Bronchial epithelial cell (primary cell): Measurements from ENCODE around the gene MAP3K9. TPM values are rescaled to one million over a fixed set of nuclear protein-coding genes. Genes with fewer than 3 reads are reported as not detected.
A peak's percentile ranks its signal among the peaks of the same experiment; 100 is the strongest.

Experiments
- DNase-seq: peaks from one replicate; pipeline ENCODE4 v3.0.0-alpha.2; 2010; ENCODE audit warnings: low read depth
- FAIRE-seq: peaks from 2 replicates; lab custom pipeline; 2011; peaks lifted over from hg19 to GRCh38; lab: Jason Lieb, UNC
- H3K27me3 ChIP-seq: 2 replicates; pipeline ENCODE4 v1.5.1; 2011; ENCODE audit warnings: low read length; ENCODE audit not compliant: control insufficient read depth, insufficient read depth
- H3K36me3 ChIP-seq: 2 replicates; pipeline ENCODE4 v1.5.1; 2011; ENCODE audit warnings: low read length; ENCODE audit not compliant: control insufficient read depth, insufficient read depth
- H3K4me3 ChIP-seq: 2 replicates; pipeline ENCODE4 v1.5.1; 2011; ENCODE audit warnings: mild to moderate bottlenecking, low read depth, low read length, control low read depth
- CTCF ChIP-seq: IDR thresholded peaks from 2 replicates; pipeline ENCODE4 v1.5.1; 2011; ENCODE audit warnings: mild to moderate bottlenecking, moderate library complexity, low read length, control low read depth, inconsistent platforms; ENCODE audit not compliant: insufficient read depth, severe bottlenecking
- total RNA-seq: library from RNA; depleted of rRNA; stranded (reverse); fragments of >200 nt; gene quantifications from 2 replicates; pipeline ENCODE4 v1.2.1, GENCODE V29; 2014

Gene MAP3K9
- total RNA-seq, 1 donor from 2014 or later: 11.6 TPM

DNA sequence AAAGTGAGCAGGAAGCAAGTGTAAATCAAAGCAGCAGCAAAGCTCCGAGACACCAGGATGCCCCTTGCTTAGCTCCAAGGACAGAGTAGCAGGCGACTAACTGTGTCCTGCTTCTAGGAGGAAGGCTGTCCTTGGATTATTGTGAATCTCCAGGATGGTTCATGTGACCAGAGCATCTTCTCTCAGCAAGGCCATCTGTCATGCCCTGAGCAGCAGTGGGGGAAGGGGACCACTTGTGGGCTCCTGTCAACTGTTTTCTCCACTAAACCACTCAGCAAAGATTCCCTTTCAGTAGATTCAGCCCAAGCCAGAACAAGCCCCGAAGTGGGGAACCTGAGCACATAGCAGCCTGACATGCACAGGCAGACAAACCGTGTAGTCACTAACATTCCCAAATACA lies 19.4 kb downstream of the MAP3K9 start:
- H3K36me3 ChIP-seq: peaks cover 4% of the 10 kb centered on the region
- H3K4me3 ChIP-seq: no peak overlapping the region
- DNase-seq: no peak
- H3K27me3 ChIP-seq: no peaks in the 10 kb centered on the region
- no peak for TF ChIP-seq CTCF
- no peak for FAIRE-seq

DNA sequence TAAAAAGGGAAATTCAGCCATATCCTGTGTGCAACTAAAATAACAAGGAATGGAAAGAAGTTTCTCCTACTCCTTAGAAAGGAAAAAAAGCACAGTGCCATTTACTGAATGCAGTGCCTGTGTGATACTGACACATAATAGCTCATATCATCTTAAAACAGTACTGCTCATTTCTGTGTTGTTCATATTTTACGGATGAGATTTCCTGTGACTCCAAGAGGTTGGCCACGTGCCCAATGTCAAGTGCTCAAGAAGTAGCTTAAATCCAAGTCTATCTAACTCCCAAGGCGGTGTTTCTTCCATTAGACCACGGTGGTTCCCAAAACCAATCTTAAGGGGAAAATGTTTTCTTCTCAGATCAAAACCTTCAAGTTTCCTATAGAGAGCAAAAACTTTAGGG lies 20.0 kb downstream of the MAP3K9 start:
- Histone ChIP-seq H3K27me3 (no peaks in the 10 kb centered on the region), H3K36me3 (peaks cover 4% of the 10 kb centered on the region), H3K4me3 (no peak overlapping the region)
- no peak for TF ChIP-seq CTCF
- FAIRE-seq (no peak), DNase-seq (peak; percentile 85)

GRCh38 chr14:70788898-70789297 lies 20.4 kb downstream of the MAP3K9 start:
- no peak for TF ChIP-seq CTCF
- DNase-seq (no peak), FAIRE-seq (no peak)
- no peaks in the 10 kb centered on the region for H3K27me3 ChIP-seq
- peaks cover 3% of the 10 kb centered on the region for H3K36me3 ChIP-seq
- no peak overlapping the region for H3K4me3 ChIP-seq

GRCh38 chr14:70785556-70785955 lies 23.8 kb downstream of the MAP3K9 start:
- DNase-seq (peak; percentile 97), FAIRE-seq (peak; percentile 98)
- H3K27me3 ChIP-seq: no peaks in the 10 kb centered on the region
- TF ChIP-seq CTCF: no peak
- no peaks in the 10 kb centered on the region for H3K36me3 ChIP-seq
- no peak overlapping the region for H3K4me3 ChIP-seq

GRCh38 chr14:70784886-70785285 lies 24.4 kb downstream of the MAP3K9 start:
- TF ChIP-seq CTCF: no peak
- peak; percentile 82 for DNase-seq
- no peak overlapping the region for H3K4me3 ChIP-seq
- no peaks in the 10 kb centered on the region for H3K27me3 ChIP-seq
- H3K36me3 ChIP-seq: no peaks in the 10 kb centered on the region
- no peak for FAIRE-seq

DNA sequence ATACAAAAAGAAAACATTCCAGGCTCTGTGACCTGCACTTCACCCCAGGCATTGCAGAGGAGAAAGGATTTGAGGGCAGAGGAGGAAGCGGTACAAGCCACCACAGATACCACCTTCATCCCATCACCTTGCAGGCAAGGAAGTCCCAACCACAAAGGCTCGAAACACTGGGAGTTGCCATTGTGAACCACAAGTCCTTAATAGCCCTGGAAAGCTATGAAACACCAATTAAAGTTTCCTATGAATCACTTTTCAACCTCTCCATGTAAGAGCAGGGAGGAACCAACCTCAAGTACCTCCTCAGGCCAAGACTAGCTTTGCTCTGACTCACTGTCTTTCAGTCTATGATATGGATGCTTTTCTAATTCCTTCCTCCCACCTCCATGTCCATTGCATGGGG lies 27.0 kb downstream of the MAP3K9 start:
- no peak for TF ChIP-seq CTCF
- Histone ChIP-seq H3K4me3 (no peak overlapping the region), H3K27me3 (no peaks in the 10 kb centered on the region), H3K36me3 (peaks cover 2% of the 10 kb centered on the region)
- peak; percentile 98 for FAIRE-seq
- peak; percentile 100 for DNase-seq
